HepG2 (cell line): Measurements from ENCODE around the gene RETN. TPM values are rescaled to one million over a fixed set of nuclear protein-coding genes. Genes with fewer than 3 reads are reported as not detected.
A peak's percentile ranks its signal among the peaks of the same experiment; 100 is the strongest.

Experiments used
- AHR ChIP-seq: IDR thresholded peaks from 2 replicates; pipeline ENCODE4 v1.6.1; 2018; ENCODE audit warnings: missing genetic modification reagents, missing compliant biosample characterization
- KLF13 ChIP-seq: sonication (generic); formaldehyde crosslinking; IDR thresholded peaks from 2 replicates; pipeline ENCODE4 v1.4.0; 2020; ENCODE audit warnings: mild to moderate bottlenecking, missing genetic modification reagents
- NFATC3 ChIP-seq: sonication (generic); formaldehyde crosslinking; IDR thresholded peaks from 2 replicates; pipeline ENCODE4 v1.5.1; 2020; ENCODE audit warnings: mild to moderate bottlenecking, missing genetic modification reagents
- NPAS2 ChIP-seq: sonication (generic); formaldehyde crosslinking; IDR thresholded peaks from 2 replicates; pipeline ENCODE4 v1.8.0; 2022; ENCODE audit warnings: mild to moderate bottlenecking, missing genetic modification reagents, borderline replicate concordance
- NR1H2 ChIP-seq: sonication (generic); formaldehyde crosslinking; IDR thresholded peaks from 2 replicates; pipeline ENCODE4 v1.8.1; 2022; ENCODE audit warnings: low read depth, missing genetic modification reagents, borderline replicate concordance
- ZNF263 ChIP-seq: sonication (generic); formaldehyde crosslinking; IDR thresholded peaks from 2 replicates; pipeline ENCODE4 v1.4.0; 2020; ENCODE audit warnings: missing genetic modification reagents
- ZNF615 ChIP-seq: sonication (generic); formaldehyde crosslinking; IDR thresholded peaks from 2 replicates; pipeline ENCODE4 v1.5.0; 2020; ENCODE audit warnings: mild to moderate bottlenecking, missing genetic modification reagents, borderline replicate concordance
- polyA plus RNA-seq, 8 experiments: library from polyadenylated mRNA; depleted of rRNA in 3 of 8; stranded (reverse) in 7 of 8; unstranded in 1 of 8; fragments of >200 nt; fragmentation: Illumina TruSeq in 4 of 8; extraction: Trizol in 4 of 8; gene quantifications; 2 replicates each; pipeline versions ENCODE4 v1.2.1 to v1.2.3, GENCODE V29; 2011 to 2016; ENCODE audit warnings: low read depth in 4 of 8, missing spikeins in 1 of 8, mixed read lengths in 1 of 8; ENCODE audit not compliant: insufficient read depth in 1 of 8
- total RNA-seq, 5 experiments: library from RNA; depleted of rRNA; stranded (reverse); fragments of >200 nt; fragmentation: Illumina TruSeq; extraction: Trizol; gene quantifications; 2 replicates each; pipeline ENCODE4 v1.2.3, GENCODE V29; 2016; ENCODE audit warnings: low read depth in 1 of 5
- TF ChIP-seq, protein P1 (sequence below): sonication (generic); formaldehyde crosslinking; IDR thresholded peaks from 2 replicates; pipeline ENCODE4 v1.5.0; 2020; ENCODE audit warnings: mild to moderate bottlenecking, missing genetic modification reagents
- TF ChIP-seq, protein P2 (sequence below): sonication (generic); formaldehyde crosslinking; IDR thresholded peaks from 2 replicates; pipeline ENCODE4 v1.5.0; 2020; ENCODE audit warnings: mild to moderate bottlenecking, missing genetic modification reagents, borderline replicate concordance
- TF ChIP-seq, protein P3 (sequence below), 2 experiments: sonication (generic) in 1 of 2; formaldehyde crosslinking in 1 of 2; IDR thresholded peaks; 2 replicates each; pipeline versions ENCODE4 v1.5.1 to v1.6.1; 2011 to 2020; ENCODE audit warnings: borderline replicate concordance in 1 of 2, low read depth in 1 of 2, low read length in 1 of 2, mild to moderate bottlenecking in 1 of 2, missing genetic modification reagents in 1 of 2, moderate library complexity in 1 of 2
- TF ChIP-seq, protein P4 (sequence below), 2 experiments: sonication (generic) in 1 of 2; formaldehyde crosslinking in 1 of 2; IDR thresholded peaks; 2 replicates each; pipeline versions ENCODE4 v1.6.1 to v1.9.0; 2014 to 2022; ENCODE audit warnings: antibody characterized with exemption in 1 of 2, borderline replicate concordance in 1 of 2, inconsistent platforms in 1 of 2, low read depth in 1 of 2, missing genetic modification reagents in 1 of 2

Gene RETN
- total and polyA plus RNA-seq, 2 of the 13 experiments (the other 11 are each of a cell fraction or from before 2014, with no cell fraction given): not detected

DNA sequence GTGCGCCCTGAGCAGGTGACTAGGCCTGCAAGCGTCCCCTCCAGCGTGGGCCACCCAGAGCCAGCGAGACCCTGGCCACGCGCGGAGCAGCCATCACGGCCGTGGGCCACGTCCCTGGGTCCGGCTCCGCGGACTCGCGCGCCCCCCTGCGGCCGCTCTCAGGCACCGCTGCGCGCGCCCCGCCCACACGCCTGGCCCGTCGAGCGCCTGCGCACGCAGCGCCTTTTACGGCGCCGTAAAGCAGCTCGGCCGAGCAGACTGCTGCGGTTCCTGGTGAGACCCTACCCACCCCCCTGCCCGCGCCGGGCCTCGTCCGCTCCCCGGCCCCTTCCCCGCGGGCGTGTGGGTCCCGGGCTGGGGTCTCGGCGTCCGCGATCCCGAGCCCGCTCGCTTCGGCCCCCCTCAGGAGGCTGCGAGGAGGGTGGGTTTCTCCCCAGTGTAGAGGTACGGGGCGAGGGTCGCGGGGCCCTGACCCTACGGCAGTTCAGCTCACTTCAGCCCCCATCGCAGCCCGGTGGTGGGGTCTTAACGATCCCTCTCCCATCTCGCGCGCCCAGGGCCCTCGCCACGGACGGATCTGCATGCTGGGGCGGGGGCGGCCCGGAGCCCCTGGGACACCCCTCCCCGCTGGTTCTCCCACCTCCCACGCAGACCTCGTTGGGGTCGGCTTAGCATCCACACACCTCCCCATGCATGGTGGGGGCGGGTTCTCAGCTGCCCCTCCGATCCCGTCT is 11.9 kb downstream of the RETN start, which contains the start of gene TRAPPC5 (continued):
- TF ChIP-seq, protein P1, sequence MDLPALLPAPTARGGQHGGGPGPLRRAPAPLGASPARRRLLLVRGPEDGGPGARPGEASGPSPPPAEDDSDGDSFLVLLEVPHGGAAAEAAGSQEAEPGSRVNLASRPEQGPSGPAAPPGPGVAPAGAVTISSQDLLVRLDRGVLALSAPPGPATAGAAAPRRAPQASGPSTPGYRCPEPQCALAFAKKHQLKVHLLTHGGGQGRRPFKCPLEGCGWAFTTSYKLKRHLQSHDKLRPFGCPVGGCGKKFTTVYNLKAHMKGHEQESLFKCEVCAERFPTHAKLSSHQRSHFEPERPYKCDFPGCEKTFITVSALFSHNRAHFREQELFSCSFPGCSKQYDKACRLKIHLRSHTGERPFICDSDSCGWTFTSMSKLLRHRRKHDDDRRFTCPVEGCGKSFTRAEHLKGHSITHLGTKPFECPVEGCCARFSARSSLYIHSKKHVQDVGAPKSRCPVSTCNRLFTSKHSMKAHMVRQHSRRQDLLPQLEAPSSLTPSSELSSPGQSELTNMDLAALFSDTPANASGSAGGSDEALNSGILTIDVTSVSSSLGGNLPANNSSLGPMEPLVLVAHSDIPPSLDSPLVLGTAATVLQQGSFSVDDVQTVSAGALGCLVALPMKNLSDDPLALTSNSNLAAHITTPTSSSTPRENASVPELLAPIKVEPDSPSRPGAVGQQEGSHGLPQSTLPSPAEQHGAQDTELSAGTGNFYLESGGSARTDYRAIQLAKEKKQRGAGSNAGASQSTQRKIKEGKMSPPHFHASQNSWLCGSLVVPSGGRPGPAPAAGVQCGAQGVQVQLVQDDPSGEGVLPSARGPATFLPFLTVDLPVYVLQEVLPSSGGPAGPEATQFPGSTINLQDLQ: no peak
- TF ChIP-seq, protein P2, sequence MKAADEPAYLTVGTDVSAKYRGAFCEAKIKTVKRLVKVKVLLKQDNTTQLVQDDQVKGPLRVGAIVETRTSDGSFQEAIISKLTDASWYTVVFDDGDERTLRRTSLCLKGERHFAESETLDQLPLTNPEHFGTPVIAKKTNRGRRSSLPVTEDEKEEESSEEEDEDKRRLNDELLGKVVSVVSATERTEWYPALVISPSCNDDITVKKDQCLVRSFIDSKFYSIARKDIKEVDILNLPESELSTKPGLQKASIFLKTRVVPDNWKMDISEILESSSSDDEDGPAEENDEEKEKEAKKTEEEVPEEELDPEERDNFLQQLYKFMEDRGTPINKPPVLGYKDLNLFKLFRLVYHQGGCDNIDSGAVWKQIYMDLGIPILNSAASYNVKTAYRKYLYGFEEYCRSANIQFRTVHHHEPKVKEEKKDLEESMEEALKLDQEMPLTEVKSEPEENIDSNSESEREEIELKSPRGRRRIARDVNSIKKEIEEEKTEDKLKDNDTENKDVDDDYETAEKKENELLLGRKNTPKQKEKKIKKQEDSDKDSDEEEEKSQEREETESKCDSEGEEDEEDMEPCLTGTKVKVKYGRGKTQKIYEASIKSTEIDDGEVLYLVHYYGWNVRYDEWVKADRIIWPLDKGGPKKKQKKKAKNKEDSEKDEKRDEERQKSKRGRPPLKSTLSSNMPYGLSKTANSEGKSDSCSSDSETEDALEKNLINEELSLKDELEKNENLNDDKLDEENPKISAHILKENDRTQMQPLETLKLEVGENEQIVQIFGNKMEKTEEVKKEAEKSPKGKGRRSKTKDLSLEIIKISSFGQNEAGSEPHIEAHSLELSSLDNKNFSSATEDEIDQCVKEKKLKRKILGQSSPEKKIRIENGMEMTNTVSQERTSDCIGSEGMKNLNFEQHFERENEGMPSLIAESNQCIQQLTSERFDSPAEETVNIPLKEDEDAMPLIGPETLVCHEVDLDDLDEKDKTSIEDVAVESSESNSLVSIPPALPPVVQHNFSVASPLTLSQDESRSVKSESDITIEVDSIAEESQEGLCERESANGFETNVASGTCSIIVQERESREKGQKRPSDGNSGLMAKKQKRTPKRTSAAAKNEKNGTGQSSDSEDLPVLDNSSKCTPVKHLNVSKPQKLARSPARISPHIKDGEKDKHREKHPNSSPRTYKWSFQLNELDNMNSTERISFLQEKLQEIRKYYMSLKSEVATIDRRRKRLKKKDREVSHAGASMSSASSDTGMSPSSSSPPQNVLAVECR (CRISPR knock-in tag): peak; percentile 69; the same call in 1 of the 2 replicates
- TF ChIP-seq, protein P3, sequence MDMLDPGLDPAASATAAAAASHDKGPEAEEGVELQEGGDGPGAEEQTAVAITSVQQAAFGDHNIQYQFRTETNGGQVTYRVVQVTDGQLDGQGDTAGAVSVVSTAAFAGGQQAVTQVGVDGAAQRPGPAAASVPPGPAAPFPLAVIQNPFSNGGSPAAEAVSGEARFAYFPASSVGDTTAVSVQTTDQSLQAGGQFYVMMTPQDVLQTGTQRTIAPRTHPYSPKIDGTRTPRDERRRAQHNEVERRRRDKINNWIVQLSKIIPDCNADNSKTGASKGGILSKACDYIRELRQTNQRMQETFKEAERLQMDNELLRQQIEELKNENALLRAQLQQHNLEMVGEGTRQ (IDR thresholded peaks at IDR 0.05; ENCODE audit: low read depth, low read length): no peak
- TF ChIP-seq, protein P3 (CRISPR knock-in tag; IDR thresholded peaks at IDR 0.05; ENCODE audit: borderline replicate concordance): no peak
- no peak for TF ChIP-seq AHR
- no peak for TF ChIP-seq ZNF263 (CRISPR knock-in tag)
- TF ChIP-seq NPAS2 (CRISPR knock-in tag): no peak
- TF ChIP-seq NFATC3: 0 out of 2 replicates have a peak, but pooled peaks have one; percentile 43
- TF ChIP-seq, protein P4, sequence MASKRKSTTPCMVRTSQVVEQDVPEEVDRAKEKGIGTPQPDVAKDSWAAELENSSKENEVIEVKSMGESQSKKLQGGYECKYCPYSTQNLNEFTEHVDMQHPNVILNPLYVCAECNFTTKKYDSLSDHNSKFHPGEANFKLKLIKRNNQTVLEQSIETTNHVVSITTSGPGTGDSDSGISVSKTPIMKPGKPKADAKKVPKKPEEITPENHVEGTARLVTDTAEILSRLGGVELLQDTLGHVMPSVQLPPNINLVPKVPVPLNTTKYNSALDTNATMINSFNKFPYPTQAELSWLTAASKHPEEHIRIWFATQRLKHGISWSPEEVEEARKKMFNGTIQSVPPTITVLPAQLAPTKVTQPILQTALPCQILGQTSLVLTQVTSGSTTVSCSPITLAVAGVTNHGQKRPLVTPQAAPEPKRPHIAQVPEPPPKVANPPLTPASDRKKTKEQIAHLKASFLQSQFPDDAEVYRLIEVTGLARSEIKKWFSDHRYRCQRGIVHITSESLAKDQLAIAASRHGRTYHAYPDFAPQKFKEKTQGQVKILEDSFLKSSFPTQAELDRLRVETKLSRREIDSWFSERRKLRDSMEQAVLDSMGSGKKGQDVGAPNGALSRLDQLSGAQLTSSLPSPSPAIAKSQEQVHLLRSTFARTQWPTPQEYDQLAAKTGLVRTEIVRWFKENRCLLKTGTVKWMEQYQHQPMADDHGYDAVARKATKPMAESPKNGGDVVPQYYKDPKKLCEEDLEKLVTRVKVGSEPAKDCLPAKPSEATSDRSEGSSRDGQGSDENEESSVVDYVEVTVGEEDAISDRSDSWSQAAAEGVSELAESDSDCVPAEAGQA (IDR thresholded peaks at IDR 0.05; ENCODE audit: low read depth): no peak
- TF ChIP-seq, protein P4 (CRISPR knock-in tag; IDR thresholded peaks at IDR 0.05; ENCODE audit: borderline replicate concordance): no peak
- no peak for TF ChIP-seq NR1H2 (CRISPR knock-in tag)
- TF ChIP-seq KLF13 (CRISPR knock-in tag): 0 out of 2 replicates have a peak, but pooled peaks have one; percentile 14
- TF ChIP-seq ZNF615 (CRISPR knock-in tag): no peak
